GM21360 (cell line): ENCODE measurements around the gene SPIRE2.
A peak's percentile ranks its signal among the peaks of the same experiment; 100 is the strongest.
"Not testable (repeated sequence)": the region's sequence is repeated elsewhere in the genome, so short reads cannot be mapped to it uniquely, and the experiment has no call there.

Experiments used
- ATAC-seq: cut with Tn5 transposase; IDR thresholded peaks from one replicate; pipeline ENCODE4 v1.9.1; 2021; ENCODE audit warnings: mild to moderate bottlenecking, moderate library complexity; ENCODE audit not compliant: unreplicated experiment

Gene SPIRE2

GRCh38 chr16:89806589-89807193 lies 21.6 kb upstream of the SPIRE2 start:
- not testable (repeated sequence) for ATAC-seq

- no peak for ATAC-seq
Measured at GRCh38 chr16:89808475-89808874, 19.8 kb upstream of the SPIRE2 start.

- ATAC-seq, result no peak
Measured at GRCh38 chr16:89811321-89811720, 17.0 kb upstream of the SPIRE2 start.

- ATAC-seq, result peak; percentile 31
Measured at GRCh38 chr16:89815639-89816348, 12.5 kb upstream of the SPIRE2 start.

GRCh38 chr16:89818851-89819403 lies 9.3 kb upstream of the SPIRE2 start:
- not testable (repeated sequence) for ATAC-seq

- ATAC-seq, result not testable (repeated sequence)
Measured at GRCh38 chr16:89819448-89819847, 8.8 kb upstream of the SPIRE2 start.

- ATAC-seq, result no peak
Measured at GRCh38 chr16:89821438-89822187, 6.7 kb upstream of the SPIRE2 start.

GRCh38 chr16:89822188-89823086 lies 5.8 kb upstream of the SPIRE2 start:
- no peak for ATAC-seq

GRCh38 chr16:89823087-89823823 lies 5.0 kb upstream of the SPIRE2 start:
- ATAC-seq, result no peak

GRCh38 chr16:89823824-89824148 lies 4.5 kb upstream of the SPIRE2 start:
- not testable (repeated sequence) for ATAC-seq

GRCh38 chr16:89826531-89827382 lies 1.5 kb upstream of the SPIRE2 start:
- no peak for ATAC-seq

GRCh38 chr16:89827383-89828198 lies 684 bp upstream of the SPIRE2 start:
- no peak for ATAC-seq

- ATAC-seq, result no peak
Measured at GRCh38 chr16:89828870-89829629, 775 bp downstream of the SPIRE2 start.

GRCh38 chr16:89829630-89830437 lies 1.6 kb downstream of the SPIRE2 start:
- ATAC-seq, result no peak

GRCh38 chr16:89831810-89832328 lies 3.6 kb downstream of the SPIRE2 start:
- ATAC-seq, result no peak

- not testable (repeated sequence) for ATAC-seq
Measured at GRCh38 chr16:89833664-89834363, 5.5 kb downstream of the SPIRE2 start.
